ENCODE measurements around the gene ZNF556.

GRCh38 chr19:2922987-2923386 lies 55.9 kb downstream of the ZNF556 start:
- TF ChIP-seq, protein P1, sequence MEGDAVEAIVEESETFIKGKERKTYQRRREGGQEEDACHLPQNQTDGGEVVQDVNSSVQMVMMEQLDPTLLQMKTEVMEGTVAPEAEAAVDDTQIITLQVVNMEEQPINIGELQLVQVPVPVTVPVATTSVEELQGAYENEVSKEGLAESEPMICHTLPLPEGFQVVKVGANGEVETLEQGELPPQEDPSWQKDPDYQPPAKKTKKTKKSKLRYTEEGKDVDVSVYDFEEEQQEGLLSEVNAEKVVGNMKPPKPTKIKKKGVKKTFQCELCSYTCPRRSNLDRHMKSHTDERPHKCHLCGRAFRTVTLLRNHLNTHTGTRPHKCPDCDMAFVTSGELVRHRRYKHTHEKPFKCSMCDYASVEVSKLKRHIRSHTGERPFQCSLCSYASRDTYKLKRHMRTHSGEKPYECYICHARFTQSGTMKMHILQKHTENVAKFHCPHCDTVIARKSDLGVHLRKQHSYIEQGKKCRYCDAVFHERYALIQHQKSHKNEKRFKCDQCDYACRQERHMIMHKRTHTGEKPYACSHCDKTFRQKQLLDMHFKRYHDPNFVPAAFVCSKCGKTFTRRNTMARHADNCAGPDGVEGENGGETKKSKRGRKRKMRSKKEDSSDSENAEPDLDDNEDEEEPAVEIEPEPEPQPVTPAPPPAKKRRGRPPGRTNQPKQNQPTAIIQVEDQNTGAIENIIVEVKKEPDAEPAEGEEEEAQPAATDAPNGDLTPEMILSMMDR (conservative IDR thresholded peaks at IDR 0.05; ENCODE audit: low read length), result no peak
- no peak for TF ChIP-seq EZH2phosphoT487 (IDR thresholded peaks at IDR 0.05; ENCODE audit: borderline replicate concordance, low read depth, low read length)

All from OCI-LY7 (cell line).